ENCODE measurements around the gene SGK1. TPM values are rescaled to one million over a fixed set of nuclear protein-coding genes. Genes with fewer than 3 reads are reported as not detected.

The SGK1 gene
- total and polyA plus RNA-seq, 10 of the 15 experiments (the other 5 are each of a cell fraction or from before 2014, with no cell fraction given) = 0.62 to 5.1 (median 2.9) TPM

DNA sequence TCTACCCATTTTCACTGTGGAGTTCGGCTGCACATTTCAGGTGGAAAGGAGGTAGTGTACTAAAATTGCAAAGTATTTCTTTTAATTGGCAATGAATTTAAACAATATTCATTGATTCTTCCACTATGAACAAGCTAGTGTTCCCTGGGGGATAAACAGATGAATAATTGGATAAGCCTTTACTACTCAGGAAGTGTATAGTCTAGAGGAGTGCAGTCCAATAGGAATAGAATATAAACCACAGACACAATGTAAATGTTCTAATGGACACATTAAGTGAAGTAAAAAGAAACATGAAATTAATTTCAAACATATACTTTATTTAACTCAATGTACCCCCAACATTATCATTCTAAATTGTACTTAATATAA, 28.7 kb downstream of the SGK1 start (continued):
- TF ChIP-seq, protein P1, sequence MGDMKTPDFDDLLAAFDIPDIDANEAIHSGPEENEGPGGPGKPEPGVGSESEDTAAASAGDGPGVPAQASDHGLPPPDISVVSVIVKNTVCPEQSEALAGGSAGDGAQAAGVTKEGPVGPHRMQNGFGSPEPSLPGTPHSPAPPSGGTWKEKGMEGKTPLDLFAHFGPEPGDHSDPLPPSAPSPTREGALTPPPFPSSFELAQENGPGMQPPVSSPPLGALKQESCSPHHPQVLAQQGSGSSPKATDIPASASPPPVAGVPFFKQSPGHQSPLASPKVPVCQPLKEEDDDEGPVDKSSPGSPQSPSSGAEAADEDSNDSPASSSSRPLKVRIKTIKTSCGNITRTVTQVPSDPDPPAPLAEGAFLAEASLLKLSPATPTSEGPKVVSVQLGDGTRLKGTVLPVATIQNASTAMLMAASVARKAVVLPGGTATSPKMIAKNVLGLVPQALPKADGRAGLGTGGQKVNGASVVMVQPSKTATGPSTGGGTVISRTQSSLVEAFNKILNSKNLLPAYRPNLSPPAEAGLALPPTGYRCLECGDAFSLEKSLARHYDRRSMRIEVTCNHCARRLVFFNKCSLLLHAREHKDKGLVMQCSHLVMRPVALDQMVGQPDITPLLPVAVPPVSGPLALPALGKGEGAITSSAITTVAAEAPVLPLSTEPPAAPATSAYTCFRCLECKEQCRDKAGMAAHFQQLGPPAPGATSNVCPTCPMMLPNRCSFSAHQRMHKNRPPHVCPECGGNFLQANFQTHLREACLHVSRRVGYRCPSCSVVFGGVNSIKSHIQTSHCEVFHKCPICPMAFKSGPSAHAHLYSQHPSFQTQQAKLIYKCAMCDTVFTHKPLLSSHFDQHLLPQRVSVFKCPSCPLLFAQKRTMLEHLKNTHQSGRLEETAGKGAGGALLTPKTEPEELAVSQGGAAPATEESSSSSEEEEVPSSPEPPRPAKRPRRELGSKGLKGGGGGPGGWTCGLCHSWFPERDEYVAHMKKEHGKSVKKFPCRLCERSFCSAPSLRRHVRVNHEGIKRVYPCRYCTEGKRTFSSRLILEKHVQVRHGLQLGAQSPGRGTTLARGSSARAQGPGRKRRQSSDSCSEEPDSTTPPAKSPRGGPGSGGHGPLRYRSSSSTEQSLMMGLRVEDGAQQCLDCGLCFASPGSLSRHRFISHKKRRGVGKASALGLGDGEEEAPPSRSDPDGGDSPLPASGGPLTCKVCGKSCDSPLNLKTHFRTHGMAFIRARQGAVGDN (IDR thresholded peaks at IDR 0.05) = no peak
- no peak for TF ChIP-seq CBX3 (IDR thresholded peaks at IDR 0.05; ENCODE audit: borderline replicate concordance, low read depth)
- no peak for TF ChIP-seq SUZ12 (IDR thresholded peaks at IDR 0.05; ENCODE audit: unreplicated experiment)
- TF ChIP-seq, protein P2, sequence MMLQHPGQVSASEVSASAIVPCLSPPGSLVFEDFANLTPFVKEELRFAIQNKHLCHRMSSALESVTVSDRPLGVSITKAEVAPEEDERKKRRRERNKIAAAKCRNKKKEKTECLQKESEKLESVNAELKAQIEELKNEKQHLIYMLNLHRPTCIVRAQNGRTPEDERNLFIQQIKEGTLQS (IDR thresholded peaks at IDR 0.05; ENCODE audit: borderline replicate concordance, extremely low read depth, low read depth, low read length) = no peak
- no peak for TF ChIP-seq RAD51 (IDR thresholded peaks at IDR 0.05)
- TF ChIP-seq NRF1 (conservative IDR thresholded peaks at IDR 0.05; ENCODE audit: low read depth, low read length) = no peak

DNA sequence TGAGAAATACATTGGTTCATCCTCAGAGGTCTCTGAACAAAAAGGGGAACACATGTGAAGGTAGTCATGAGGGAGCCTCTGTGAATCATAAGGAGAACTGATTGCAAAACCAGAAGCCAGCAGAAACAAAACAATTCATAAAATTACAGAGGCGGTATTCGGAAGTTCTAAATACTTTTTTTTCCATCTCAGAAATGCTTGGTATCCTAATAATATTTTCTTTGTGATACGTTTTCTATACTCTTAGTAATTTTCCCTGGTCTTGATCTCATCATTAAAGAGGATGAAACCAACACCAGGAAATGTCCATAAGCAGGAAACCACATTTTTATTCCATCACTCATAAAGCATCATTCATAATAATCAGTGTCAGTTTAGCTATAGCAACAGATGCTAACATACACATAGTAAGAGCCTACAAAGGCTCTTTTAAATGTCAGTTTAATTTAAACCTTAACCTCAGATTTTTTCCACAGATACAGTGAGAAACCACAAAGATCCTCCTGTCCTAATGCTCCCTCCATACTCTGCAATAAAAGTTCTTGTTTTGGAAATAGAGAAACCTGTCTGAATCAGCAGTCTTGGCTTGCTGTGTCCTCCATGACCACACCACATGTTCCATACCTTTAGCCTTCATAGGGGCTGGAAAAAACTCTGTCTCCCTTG, 29.2 kb downstream of the SGK1 start:
- H3K27ac ChIP-seq (ENCODE audit: control insufficient read depth, insufficient read depth) = peak overlapping the region; percentile 73
- no peak for DNase-seq (ENCODE audit: low read depth, low spot score)
- no peaks in the 10 kb centered on the region for H4K20me1 ChIP-seq (ENCODE audit: control insufficient read depth, insufficient read depth)
- peaks cover 15% of the 10 kb centered on the region for H3K4me1 ChIP-seq (ENCODE audit: control insufficient read depth, insufficient read depth, low read length)
- H2AFZ ChIP-seq (ENCODE audit: control insufficient read depth, low read depth, low read length) = peak overlapping the region; percentile 88
- ChIA-PET RAD21 (ENCODE audit: unreplicated experiment) (interaction anchor here (0.8 to 1.6 kb wide), 4 partner anchors 15 to 110 kb away, joined by 3 to 8 read pairs (median 4); partner anchors contain the start of gene SGK1), CTCF (interaction anchor here (1.5 kb wide), 1 partner anchor 26 kb away, joined by 5 read pairs; no protein-coding TSS in a partner anchor), POLR2A (no interaction called here), SMC1A (ENCODE audit: uncharacterized antibody, unreplicated experiment) (interaction anchor here (0.7 to 1.8 kb wide), 7 partner anchors 11 to 158 kb away, joined by 3 to 8 read pairs (median 4); no protein-coding TSS in a partner anchor)
- intact Hi-C loops (cut with micrococcal nuclease; ENCODE audit: unreplicated experiment) (no loop called here), in situ Hi-C loops (cut with MboI) (no loop called here)
- H3K4me3 ChIP-seq = no peak overlapping the region
- peak; percentile 82 for ATAC-seq
- no peaks in the 10 kb centered on the region for H3K27me3 ChIP-seq (replicated peaks in 1 of 2; ENCODE audit: control insufficient read depth in 2 of 2, insufficient read depth in 2 of 2, low read length in 1 of 2)
- no peak for FAIRE-seq
- H3K79me2 ChIP-seq (ENCODE audit: control insufficient read depth, insufficient read depth, low read length) = no peaks in the 10 kb centered on the region
- no peak overlapping the region for H3K9ac ChIP-seq (ENCODE audit: control insufficient read depth, insufficient read depth, low read length)
- WGBS (ENCODE audit: insufficient coverage, insufficient replicate concordance, low lambda C conversion rate, missing lambda C conversion rate) = 0% methylated on average over 3 of the region's 3 CpGs
- no peaks in the 10 kb centered on the region; the same call in 2 of the 3 replicates for H3K9me3 ChIP-seq (replicated peaks; ENCODE audit: control insufficient read depth, insufficient read depth, low read length)
- H3K36me3 ChIP-seq (ENCODE audit: control insufficient read depth in 2 of 2, insufficient read depth in 2 of 2, low read length in 1 of 2) = no peaks in the 10 kb centered on the region
- BruUV-seq (replicated peaks) = no TSS peak
- H3K4me2 ChIP-seq (ENCODE audit: control insufficient read depth, insufficient read depth) = peak overlapping the region; percentile 60
- TF ChIP-seq ZNF217 (IDR thresholded peaks at IDR 0.05) (no peak), CREM (IDR thresholded peaks at IDR 0.05; ENCODE audit: low read depth) (0 out of 2 replicates have a peak, but pooled peaks have one; percentile 18), SRF (IDR thresholded peaks at IDR 0.05; ENCODE audit: low read depth in 2 of 2, low read length in 2 of 2) (no peak), MEF2B (IDR thresholded peaks at IDR 0.05; ENCODE audit: partially characterized antibody, poor library complexity, severe bottlenecking) (no peak), RAD51 (IDR thresholded peaks at IDR 0.05) (no peak; the same call in none of the 2 replicates), BCL11A (IDR thresholded peaks at IDR 0.05; ENCODE audit: low read depth, low read length) (peak; percentile 2; the same call in 1 of the 2 replicates), YBX1 (IDR thresholded peaks at IDR 0.05) (no peak), BMI1 (IDR thresholded peaks at IDR 0.05; ENCODE audit: borderline replicate concordance) (no peak)
- TF ChIP-seq, protein P3, sequence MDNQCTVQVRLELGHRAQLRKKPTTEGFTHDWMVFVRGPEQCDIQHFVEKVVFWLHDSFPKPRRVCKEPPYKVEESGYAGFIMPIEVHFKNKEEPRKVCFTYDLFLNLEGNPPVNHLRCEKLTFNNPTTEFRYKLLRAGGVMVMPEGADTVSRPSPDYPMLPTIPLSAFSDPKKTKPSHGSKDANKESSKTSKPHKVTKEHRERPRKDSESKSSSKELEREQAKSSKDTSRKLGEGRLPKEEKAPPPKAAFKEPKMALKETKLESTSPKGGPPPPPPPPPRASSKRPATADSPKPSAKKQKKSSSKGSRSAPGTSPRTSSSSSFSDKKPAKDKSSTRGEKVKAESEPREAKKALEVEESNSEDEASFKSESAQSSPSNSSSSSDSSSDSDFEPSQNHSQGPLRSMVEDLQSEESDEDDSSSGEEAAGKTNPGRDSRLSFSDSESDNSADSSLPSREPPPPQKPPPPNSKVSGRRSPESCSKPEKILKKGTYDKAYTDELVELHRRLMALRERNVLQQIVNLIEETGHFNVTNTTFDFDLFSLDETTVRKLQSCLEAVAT (IDR thresholded peaks at IDR 0.05) = 0 out of 2 replicates have a peak, but pooled peaks have one; percentile 16
- TF ChIP-seq, protein P4, sequence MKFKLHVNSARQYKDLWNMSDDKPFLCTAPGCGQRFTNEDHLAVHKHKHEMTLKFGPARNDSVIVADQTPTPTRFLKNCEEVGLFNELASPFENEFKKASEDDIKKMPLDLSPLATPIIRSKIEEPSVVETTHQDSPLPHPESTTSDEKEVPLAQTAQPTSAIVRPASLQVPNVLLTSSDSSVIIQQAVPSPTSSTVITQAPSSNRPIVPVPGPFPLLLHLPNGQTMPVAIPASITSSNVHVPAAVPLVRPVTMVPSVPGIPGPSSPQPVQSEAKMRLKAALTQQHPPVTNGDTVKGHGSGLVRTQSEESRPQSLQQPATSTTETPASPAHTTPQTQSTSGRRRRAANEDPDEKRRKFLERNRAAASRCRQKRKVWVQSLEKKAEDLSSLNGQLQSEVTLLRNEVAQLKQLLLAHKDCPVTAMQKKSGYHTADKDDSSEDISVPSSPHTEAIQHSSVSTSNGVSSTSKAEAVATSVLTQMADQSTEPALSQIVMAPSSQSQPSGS (IDR thresholded peaks at IDR 0.05; ENCODE audit: low read length) = no peak
